SK-N-SH (cell line): ENCODE data around the gene KCNN1. TPM values are rescaled to one million over a fixed set of nuclear protein-coding genes. Genes with fewer than 3 reads are reported as not detected.

Experiments
- ELF1 ChIP-seq: IDR thresholded peaks from 2 replicates; pipeline ENCODE4 v1.4.0; 2012
- EP300 ChIP-seq, 2 experiments: IDR thresholded peaks; 2 replicates each; pipeline versions ENCODE4 v1.4.0 to v1.6.1; 2012; ENCODE audit warnings: borderline replicate concordance in 1 of 2, low read depth in 1 of 2, low read length in 1 of 2
- REST ChIP-seq: IDR thresholded peaks from 2 replicates; pipeline ENCODE4 v1.6.1; 2012; ENCODE audit warnings: mild to moderate bottlenecking, low read depth, low read length, moderate library complexity
- polyA plus RNA-seq, 3 experiments: library from polyadenylated mRNA; depleted of rRNA; stranded (reverse); fragments of >200 nt; gene quantifications; 2 replicates each; pipeline ENCODE4 v1.2.3, GENCODE V29; 2012
- small RNA-seq, 7 experiments: library from RNA; depleted of rRNA; stranded (forward); fragments of <200 nt; gene quantifications; one replicate each; pipeline ENCODE3, GENCODE V24; 2012

KCNN1 gene
- polyA plus RNA-seq, 1 of the 3 experiments (the other 2 are of a cell fraction), result 3.6 TPM

GRCh38 chr19:18049385-18049784, 82.5 kb downstream of the KCNN1 start (continued):
- no peak for TF ChIP-seq REST
- no peak for TF ChIP-seq ELF1
- TF ChIP-seq EP300 (IDR thresholded peaks at IDR 0.05; ENCODE audit: borderline replicate concordance in 1 of 2, low read depth in 1 of 2, low read length in 1 of 2), result no peak

Small RNAs within 50 kb of the gene (small RNA-seq; reads per million reads assigned to genes)
- gene RNA5SP468, result 0 reads per million in 7 experiments

Other genes with a start within 250 kb of the KCNN1 start
- gene MAP1S, start 247.6 kb upstream of the KCNN1 start, polyA plus RNA-seq (2012; rRNA removed), result 7.8 and 18.4 TPM in 2 replicates
- 0.19 and 0.71 TPM in 2 replicates for gene FCHO1, start 215.6 kb upstream of the KCNN1 start, polyA plus RNA-seq (2012; rRNA removed)
- gene B3GNT3, start 172.0 kb upstream of the KCNN1 start, polyA plus RNA-seq (2012; rRNA removed), result not detected in 2 replicates
- 0.21 and 0.65 TPM in 2 replicates for gene INSL3, start 145.6 kb upstream of the KCNN1 start, polyA plus RNA-seq (2012; rRNA removed)
- 1.3 and 2.0 TPM in 2 replicates for gene JAK3, start 119.1 kb upstream of the KCNN1 start, polyA plus RNA-seq (2012; rRNA removed)
- gene RPL18A, start 107.2 kb upstream of the KCNN1 start, polyA plus RNA-seq (2012; rRNA removed), result 2,138 and 2,695 TPM in 2 replicates
- 0.02 TPM in 2 replicates for gene SLC5A5, start 95.2 kb upstream of the KCNN1 start, polyA plus RNA-seq (2012; rRNA removed)
- gene CCDC124, start 34.1 kb upstream of the KCNN1 start, polyA plus RNA-seq (2012; rRNA removed), result 157 and 231 TPM in 2 replicates
- 5.5 and 6.3 TPM in 2 replicates for gene ARRDC2, start 41.1 kb downstream of the KCNN1 start, polyA plus RNA-seq (2012; rRNA removed)
- 0.02 TPM in 1 of 2 replicates, not detected in the other for gene IL12RB1, start 119.8 kb downstream of the KCNN1 start, polyA plus RNA-seq (2012; rRNA removed)
- gene MAST3, start 130.7 kb downstream of the KCNN1 start, polyA plus RNA-seq (2012; rRNA removed), result 3.1 and 4.5 TPM in 2 replicates
- 27.5 and 36.6 TPM in 2 replicates for gene PIK3R2, start 186.1 kb downstream of the KCNN1 start, polyA plus RNA-seq (2012; rRNA removed)
- gene IFI30, start 206.7 kb downstream of the KCNN1 start, polyA plus RNA-seq (2012; rRNA removed), result 10.7 and 11.6 TPM in 2 replicates
- gene MPV17L2, start 226.1 kb downstream of the KCNN1 start, polyA plus RNA-seq (2012; rRNA removed), result 17.5 and 20.6 TPM in 2 replicates
- gene RAB3A, start 236.9 kb downstream of the KCNN1 start, polyA plus RNA-seq (2012; rRNA removed), result 9.1 and 9.7 TPM in 2 replicates